ENCODE measurements around the gene ATG14.

The ATG14 gene

GRCh38 chr14:55350461-55350860, 61.2 kb downstream of the ATG14 start:
- CTCF ChIA-PET = interaction anchor here (0.6 to 1.9 kb wide), 4 partner anchors 9 to 1140 kb away, joined by 3 to 6 read pairs (median 4); partner anchors contain the start of gene FBXO34
- Histone ChIP-seq H3K27ac (ENCODE audit: extremely low read depth, low read depth, low read length) (no peak overlapping the region), H3K36me3 (ENCODE audit: control insufficient read depth in 2 of 2, insufficient read depth in 1 of 2, low read length in 2 of 2) (peaks cover 0 to 32% of the 10 kb centered on the region in 2 experiments; a peak in 1 of 3 replicates), H3K4me1 (ENCODE audit: control insufficient read depth, insufficient read depth, low read length) (0 out of 2 replicates have a peak, but pooled peaks cover 4% of the 10 kb centered on the region), H3K4me3 (ENCODE audit: low read depth, low read length) (no peak overlapping the region), H3K9me3 (ENCODE audit: control insufficient read depth, insufficient read depth, low read depth, low read length) (no peaks in the 10 kb centered on the region)
- TF ChIP-seq ZNF629 (tag by site-specific recombination; IDR thresholded peaks at IDR 0.05) (no peak), PBX3 (CRISPR knock-in tag; IDR thresholded peaks at IDR 0.05) (no peak), ZNF157 (tag by site-specific recombination; IDR thresholded peaks at IDR 0.05) (no peak), GLIS1 (tag by site-specific recombination; IDR thresholded peaks at IDR 0.05) (no peak), ZNF292 (tag by site-specific recombination; IDR thresholded peaks at IDR 0.05; ENCODE audit: borderline replicate concordance, low read depth) (no peak)
- TF ChIP-seq, protein P1, sequence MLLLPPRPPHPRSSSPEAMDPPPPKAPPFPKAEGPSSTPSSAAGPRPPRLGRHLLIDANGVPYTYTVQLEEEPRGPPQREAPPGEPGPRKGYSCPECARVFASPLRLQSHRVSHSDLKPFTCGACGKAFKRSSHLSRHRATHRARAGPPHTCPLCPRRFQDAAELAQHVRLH (tag by site-specific recombination; IDR thresholded peaks at IDR 0.05) = no peak
- POLR2A ChIA-PET = no interaction called here

DNA sequence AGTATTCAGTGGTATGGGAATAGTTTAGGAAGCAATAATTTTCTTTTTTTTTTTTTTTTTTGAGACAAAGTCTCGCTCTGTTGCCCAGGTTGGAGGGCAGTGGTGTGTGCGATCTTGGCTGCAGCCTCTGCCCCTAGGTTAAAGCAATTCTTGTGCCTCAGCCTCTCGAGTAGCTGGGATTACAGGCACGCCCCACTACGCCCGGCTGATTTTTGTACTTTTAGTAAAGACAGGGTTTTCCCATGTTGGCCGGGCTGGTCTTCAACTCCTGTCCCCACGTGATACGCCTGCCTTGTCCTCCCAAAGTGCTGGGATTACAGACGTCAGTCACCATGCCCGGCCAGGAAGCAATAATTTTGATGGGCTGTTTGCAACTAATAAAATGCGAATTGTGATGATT, 62.1 kb downstream of the ATG14 start:
- no peak for TF ChIP-seq ZNF837 (tag by site-specific recombination; IDR thresholded peaks at IDR 0.05)
- Histone ChIP-seq H3K27ac (ENCODE audit: extremely low read depth, low read depth, low read length) (no peak overlapping the region), H3K36me3 (ENCODE audit: control insufficient read depth in 2 of 2, insufficient read depth in 1 of 2, low read length in 2 of 2) (peaks cover 0 to 26% of the 10 kb centered on the region in 2 experiments; a peak in 1 of 3 replicates), H3K9me3 (ENCODE audit: control insufficient read depth, insufficient read depth, low read depth, low read length) (no peaks in the 10 kb centered on the region), H3K4me1 (ENCODE audit: control insufficient read depth, insufficient read depth, low read length) (0 out of 2 replicates have a peak, but pooled peaks cover 4% of the 10 kb centered on the region), H3K4me3 (ENCODE audit: low read depth, low read length) (no peak overlapping the region)
- ChIA-PET CTCF (interaction anchor here (0.6 to 1.9 kb wide), 4 partner anchors 10 to 786 kb away, joined by 3 to 6 read pairs (median 4); partner anchors contain the start of gene FBXO34), POLR2A (no interaction called here)

- Histone ChIP-seq H3K9me3 (ENCODE audit: control insufficient read depth, insufficient read depth, low read depth, low read length) (no peaks in the 10 kb centered on the region), H3K27ac (ENCODE audit: extremely low read depth, low read depth, low read length) (no peak overlapping the region), H3K36me3 (ENCODE audit: control insufficient read depth in 2 of 2, insufficient read depth in 1 of 2, low read length in 2 of 2) (peaks cover 0 to 26% of the 10 kb centered on the region in 2 experiments; a peak in 1 of 3 replicates), H3K4me3 (ENCODE audit: low read depth, low read length) (no peak overlapping the region), H3K4me1 (ENCODE audit: control insufficient read depth, insufficient read depth, low read length) (0 out of 2 replicates have a peak, but pooled peaks cover 4% of the 10 kb centered on the region)
- no peak for TF ChIP-seq ZNF610 (tag by site-specific recombination; IDR thresholded peaks at IDR 0.05; ENCODE audit: borderline replicate concordance)
- no peak for TF ChIP-seq ZNF398 (tag by site-specific recombination; IDR thresholded peaks at IDR 0.05)
- TF ChIP-seq ZNF354C (tag by site-specific recombination; IDR thresholded peaks at IDR 0.05; ENCODE audit: borderline replicate concordance, low read depth) = no peak
- TF ChIP-seq ZNF248 (tag by site-specific recombination; IDR thresholded peaks at IDR 0.05) = no peak
- TF ChIP-seq ZNF302 (tag by site-specific recombination; IDR thresholded peaks at IDR 0.05; ENCODE audit: low read depth) = no peak
- TF ChIP-seq ZNF529 (tag by site-specific recombination; IDR thresholded peaks at IDR 0.05; ENCODE audit: insufficient replicate concordance) = no peak
- no peak for TF ChIP-seq ZNF654 (tag by site-specific recombination; IDR thresholded peaks at IDR 0.05; ENCODE audit: low read depth)
- POLR2A ChIA-PET = no interaction called here
- CTCF ChIA-PET = interaction anchor here (0.6 kb wide), 1 partner anchor 785 kb away, joined by 3 read pairs; no protein-coding TSS in a partner anchor
Measured at GRCh38 chr14:55348766-55349453, 62.7 kb downstream of the ATG14 start.
